Upper lobe of left lung (tissue), 4 donors: ENCODE data around the gene RBM15B.

ENCODE experiments used
- CTCF ChIP-seq, 6 experiments: fragments of 450-650 bp in 4 of 6; fragments of 200-600 bp in 2 of 6; sonication (generic) in 2 of 6; IDR thresholded peaks; one replicate each; pipeline ENCODE4 v1.5.1; 2016 to 2019; ENCODE audit warnings: antibody characterized with exemption in 6 of 6
- POLR2A ChIP-seq, 4 donors: fragments of 450-650 bp; IDR thresholded peaks; one replicate each; pipeline ENCODE4 v1.5.1; 2016 to 2017; ENCODE audit warnings: antibody characterized with exemption in 4 of 4, mild to moderate bottlenecking in 2 of 4

GRCh38 chr3:51398595-51399310, 7.7 kb downstream of the RBM15B start:
- TF ChIP-seq POLR2A (IDR thresholded peaks at IDR 0.05) (no peak), CTCF (IDR thresholded peaks at IDR 0.05) (no peak)
